HPDE6-E6E7 (cell line): ENCODE measurements around the gene WDR13.
A peak's percentile ranks its signal among the peaks of the same experiment; 100 is the strongest.
"Not testable (repeated sequence)": the region's sequence is repeated elsewhere in the genome, so short reads cannot be mapped to it uniquely, and the experiment has no call there.

Source experiments
- DNase-seq: peaks from one replicate; pipeline ENCODE4 v3.0.0; 2011; ENCODE audit warnings: missing footprints; ENCODE audit errors: extremely low spot score

The WDR13 gene

GRCh38 chrX:48592971-48593370 lies 4.3 kb upstream of the WDR13 start:
- DNase-seq = no peak

- no peak for DNase-seq
Measured at GRCh38 chrX:48595929-48596328, 1.4 kb upstream of the WDR13 start.

- no peak for DNase-seq
Measured at GRCh38 chrX:48598614-48599013, 1.3 kb downstream of the WDR13 start.

- DNase-seq = no peak
Measured at GRCh38 chrX:48599341-48599740, 2.0 kb downstream of the WDR13 start.

- DNase-seq = no peak
Measured at GRCh38 chrX:48600226-48600625, 2.9 kb downstream of the WDR13 start.

- DNase-seq = no peak
Measured at GRCh38 chrX:48601741-48602394, 4.6 kb downstream of the WDR13 start.

- no peak for DNase-seq
Measured at GRCh38 chrX:48604701-48605100, 7.4 kb downstream of the WDR13 start.

- DNase-seq = no peak
Measured at GRCh38 chrX:48606091-48606490, 8.8 kb downstream of the WDR13 start.

GRCh38 chrX:48611703-48612102 lies 14.4 kb downstream of the WDR13 start:
- DNase-seq = no peak

- DNase-seq = no peak
Measured at GRCh38 chrX:48613502-48614160, 16.3 kb downstream of the WDR13 start.

- no peak for DNase-seq
Measured at GRCh38 chrX:48616576-48616975, 19.3 kb downstream of the WDR13 start.

- no peak for DNase-seq
Measured at GRCh38 chrX:48617542-48618340, 20.4 kb downstream of the WDR13 start.

GRCh38 chrX:48626401-48627298 lies 29.4 kb downstream of the WDR13 start:
- no peak for DNase-seq

GRCh38 chrX:48631376-48632090 lies 34.2 kb downstream of the WDR13 start:
- DNase-seq = peak; percentile 87

- no peak for DNase-seq
Measured at GRCh38 chrX:48632207-48632606, 34.9 kb downstream of the WDR13 start.

GRCh38 chrX:48636301-48636700 lies 39.0 kb downstream of the WDR13 start:
- DNase-seq = no peak

- no peak for DNase-seq
Measured at GRCh38 chrX:48636776-48637175, 39.5 kb downstream of the WDR13 start.

GRCh38 chrX:48645669-48646068 lies 48.4 kb downstream of the WDR13 start:
- DNase-seq = no peak

- no peak for DNase-seq
Measured at GRCh38 chrX:48648336-48648751, 51.1 kb downstream of the WDR13 start.

- no peak for DNase-seq
Measured at GRCh38 chrX:48649102-48649501, 51.8 kb downstream of the WDR13 start.

GRCh38 chrX:48652055-48652579 lies 54.8 kb downstream of the WDR13 start:
- not testable (repeated sequence) for DNase-seq
